Prostate gland (tissue), 2 donors: ENCODE measurements around the gene MPPED2.

ENCODE experiments used
- POLR2A ChIP-seq: fragments of 450-650 bp; IDR thresholded peaks from one replicate; pipeline ENCODE4 v1.6.1; 2016; ENCODE audit warnings: antibody characterized with exemption, mild to moderate bottlenecking
- POLR2AphosphoS5 ChIP-seq: sonication (generic); formaldehyde crosslinking; IDR thresholded peaks from one replicate; pipeline ENCODE4 v1.6.1; 2017; ENCODE audit warnings: antibody characterized with exemption
- TF ChIP-seq, protein P1 (sequence below), 4 experiments: fragments of 200-600 bp in 2 of 4; fragments of 450-650 bp in 2 of 4; sonication (generic) in 2 of 4; IDR thresholded peaks; 1 replicate in 3 of 4; 2 replicates in 1 of 4; pipeline ENCODE4 v1.5.1; 2016 to 2019; ENCODE audit warnings: antibody characterized with exemption in 4 of 4, mild to moderate bottlenecking in 2 of 4, moderate library complexity in 2 of 4

DNA sequence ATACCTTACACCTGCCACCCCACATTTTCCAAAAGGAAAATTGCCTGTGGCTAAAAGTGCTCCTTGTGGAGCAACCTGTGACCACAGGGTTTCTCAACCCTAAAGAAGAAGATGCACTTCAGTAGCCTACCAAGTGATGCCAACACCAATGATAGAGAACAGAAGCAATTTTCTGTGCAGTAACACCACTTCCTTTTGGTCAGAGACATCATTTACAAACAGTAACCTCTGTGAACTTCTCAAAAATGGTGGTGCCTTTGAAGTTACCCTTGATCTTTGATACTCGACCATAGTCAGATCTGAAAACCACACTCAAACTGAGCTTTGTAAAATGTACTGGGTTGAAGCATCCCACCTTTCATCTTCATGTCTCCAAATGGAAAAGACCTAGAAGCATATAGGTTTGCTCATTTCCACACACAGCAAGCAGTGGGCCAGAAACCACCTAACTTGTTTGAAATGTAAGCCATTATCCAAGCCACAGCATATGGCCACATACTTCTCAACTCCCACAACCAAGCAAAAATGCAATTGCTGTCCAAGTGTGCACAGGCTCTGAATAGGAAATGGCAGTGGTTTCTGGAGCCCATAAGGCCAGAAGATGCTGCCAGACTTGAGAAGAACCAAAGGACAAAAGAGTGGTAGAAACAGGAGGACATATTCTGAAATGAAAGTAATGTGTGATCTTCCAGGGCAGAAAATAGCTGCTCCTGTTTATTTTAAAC lies 24.3 kb downstream of the MPPED2 start:
- TF ChIP-seq, protein P1, sequence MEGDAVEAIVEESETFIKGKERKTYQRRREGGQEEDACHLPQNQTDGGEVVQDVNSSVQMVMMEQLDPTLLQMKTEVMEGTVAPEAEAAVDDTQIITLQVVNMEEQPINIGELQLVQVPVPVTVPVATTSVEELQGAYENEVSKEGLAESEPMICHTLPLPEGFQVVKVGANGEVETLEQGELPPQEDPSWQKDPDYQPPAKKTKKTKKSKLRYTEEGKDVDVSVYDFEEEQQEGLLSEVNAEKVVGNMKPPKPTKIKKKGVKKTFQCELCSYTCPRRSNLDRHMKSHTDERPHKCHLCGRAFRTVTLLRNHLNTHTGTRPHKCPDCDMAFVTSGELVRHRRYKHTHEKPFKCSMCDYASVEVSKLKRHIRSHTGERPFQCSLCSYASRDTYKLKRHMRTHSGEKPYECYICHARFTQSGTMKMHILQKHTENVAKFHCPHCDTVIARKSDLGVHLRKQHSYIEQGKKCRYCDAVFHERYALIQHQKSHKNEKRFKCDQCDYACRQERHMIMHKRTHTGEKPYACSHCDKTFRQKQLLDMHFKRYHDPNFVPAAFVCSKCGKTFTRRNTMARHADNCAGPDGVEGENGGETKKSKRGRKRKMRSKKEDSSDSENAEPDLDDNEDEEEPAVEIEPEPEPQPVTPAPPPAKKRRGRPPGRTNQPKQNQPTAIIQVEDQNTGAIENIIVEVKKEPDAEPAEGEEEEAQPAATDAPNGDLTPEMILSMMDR (IDR thresholded peaks at IDR 0.05): no peak
- TF ChIP-seq POLR2A (no peak), POLR2AphosphoS5 (no peak)
